T-helper 22 cell (primary cell): Measurements from ENCODE around the gene CHGA.

Experiments
- DNase-seq: peaks from one replicate; pipeline ENCODE4 v3.0.0-alpha.2; 2020; ENCODE audit warnings: low read depth

Gene CHGA

DNA sequence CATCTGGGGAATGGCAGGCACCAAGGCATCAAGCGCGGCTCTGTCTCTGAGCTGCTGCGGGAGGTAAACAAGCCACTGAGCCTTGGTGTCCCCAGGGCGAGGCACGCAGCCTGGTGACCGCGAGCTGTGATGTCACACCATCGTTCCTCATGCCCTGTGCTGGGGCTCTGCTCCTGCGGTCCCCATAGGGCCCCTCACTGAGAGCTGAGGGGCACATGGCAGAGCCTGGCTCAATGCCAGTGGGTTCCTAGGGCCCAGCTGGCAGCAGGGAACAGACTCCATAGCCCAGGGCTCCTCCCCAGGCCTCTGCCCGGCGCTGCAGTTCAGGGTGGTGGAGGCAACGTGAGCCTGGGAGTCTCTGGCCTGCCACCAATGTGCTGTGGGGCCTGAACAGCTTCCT, 22.6 kb downstream of the CHGA start:
- no peak for DNase-seq

DNA sequence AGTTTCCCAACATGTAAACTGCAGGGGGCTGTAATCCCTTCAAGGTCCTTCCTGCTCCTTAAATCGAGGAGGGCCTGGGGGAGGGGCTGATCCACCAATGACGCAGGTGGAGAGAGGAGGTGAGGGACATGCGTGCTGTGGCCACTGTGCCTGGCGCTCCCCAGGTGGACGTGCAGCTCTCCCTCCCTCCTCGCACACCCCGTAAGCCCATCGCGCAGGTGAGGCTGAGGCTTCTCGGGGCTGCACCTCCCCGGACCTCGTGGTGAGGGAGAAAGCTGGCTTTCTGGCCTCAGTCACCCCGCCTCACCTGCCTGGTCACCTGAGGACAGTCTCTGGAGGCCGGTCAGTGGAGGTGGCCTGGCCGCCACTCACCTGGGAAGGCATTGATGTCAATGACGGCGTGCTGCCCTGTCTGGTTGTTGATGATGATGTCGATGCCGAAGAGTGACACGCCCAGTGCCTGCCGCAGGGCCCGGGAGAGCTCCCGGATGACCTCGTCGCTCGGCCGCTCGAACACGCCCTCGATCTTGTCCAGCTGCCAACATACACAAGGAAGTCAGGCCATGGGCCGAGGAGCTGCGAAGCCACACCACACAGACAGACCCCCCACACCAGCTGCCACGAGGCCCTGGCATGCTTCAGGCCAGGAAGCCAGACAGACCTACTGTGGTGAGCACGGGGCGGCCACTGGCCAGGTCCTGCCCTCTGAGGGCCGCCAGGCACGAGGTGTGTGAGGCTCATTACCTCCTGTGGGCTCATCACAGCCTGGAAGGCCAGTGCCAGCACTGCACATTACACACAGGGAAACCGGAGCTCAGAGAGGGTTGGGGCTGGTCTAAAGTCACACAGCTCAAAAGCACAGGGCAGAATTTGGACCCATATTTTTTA, 23.3 kb downstream of the CHGA start:
- no peak for DNase-seq

DNA sequence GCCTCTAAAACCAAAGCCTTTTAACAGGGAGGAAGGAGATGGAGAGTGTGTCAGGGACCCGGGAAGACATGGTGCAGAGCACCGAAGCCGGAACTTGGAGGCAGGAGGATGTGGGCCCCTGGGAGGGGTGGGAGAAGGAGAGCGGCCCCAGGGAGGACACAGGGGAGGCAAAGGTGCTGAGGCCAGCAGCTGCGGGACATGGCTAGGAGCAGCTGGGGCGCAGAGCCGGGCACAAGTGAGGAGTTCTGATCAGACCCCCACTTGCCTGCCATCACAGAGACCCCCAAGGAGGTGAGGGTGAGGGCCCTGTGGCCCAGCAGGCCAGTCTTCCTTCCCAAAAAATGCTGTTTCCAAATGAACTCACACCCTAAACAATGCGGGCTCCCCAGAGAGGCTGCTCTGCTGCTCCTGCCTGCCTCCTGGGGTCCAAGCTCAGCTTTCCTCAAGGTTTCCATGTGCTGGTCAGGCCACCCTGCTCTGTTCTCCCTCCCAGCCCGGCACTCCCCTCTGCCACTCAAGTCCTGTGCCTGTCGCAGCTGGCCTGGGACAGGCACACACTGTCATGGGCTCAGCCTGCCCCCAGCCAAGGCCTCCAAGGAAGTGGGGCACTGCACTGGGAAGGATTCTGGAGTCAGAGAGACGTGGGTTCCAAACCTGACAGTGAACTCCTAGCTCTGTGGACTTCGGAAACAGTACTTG, 24.0 kb downstream of the CHGA start:
- no peak for DNase-seq

DNA sequence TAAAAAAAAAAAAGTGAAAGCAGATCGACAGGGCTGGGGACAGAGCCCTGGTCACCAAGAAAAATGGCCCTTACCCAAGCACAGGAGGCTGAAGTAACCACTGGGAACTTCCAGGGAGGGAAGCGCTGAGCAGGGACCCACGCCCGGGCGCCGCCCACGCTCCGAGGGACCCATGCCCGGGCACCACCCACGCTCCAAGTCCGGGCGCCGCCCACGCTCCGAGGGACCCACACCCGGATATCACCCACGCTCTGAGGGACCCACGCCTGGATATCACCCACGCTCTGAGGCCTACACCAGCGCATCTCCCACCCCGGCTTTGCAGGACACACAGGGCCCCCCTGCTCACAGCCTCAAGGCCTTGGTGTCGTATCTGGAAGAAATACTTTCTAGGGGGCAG, 25.7 kb downstream of the CHGA start:
- DNase-seq: no peak

DNA sequence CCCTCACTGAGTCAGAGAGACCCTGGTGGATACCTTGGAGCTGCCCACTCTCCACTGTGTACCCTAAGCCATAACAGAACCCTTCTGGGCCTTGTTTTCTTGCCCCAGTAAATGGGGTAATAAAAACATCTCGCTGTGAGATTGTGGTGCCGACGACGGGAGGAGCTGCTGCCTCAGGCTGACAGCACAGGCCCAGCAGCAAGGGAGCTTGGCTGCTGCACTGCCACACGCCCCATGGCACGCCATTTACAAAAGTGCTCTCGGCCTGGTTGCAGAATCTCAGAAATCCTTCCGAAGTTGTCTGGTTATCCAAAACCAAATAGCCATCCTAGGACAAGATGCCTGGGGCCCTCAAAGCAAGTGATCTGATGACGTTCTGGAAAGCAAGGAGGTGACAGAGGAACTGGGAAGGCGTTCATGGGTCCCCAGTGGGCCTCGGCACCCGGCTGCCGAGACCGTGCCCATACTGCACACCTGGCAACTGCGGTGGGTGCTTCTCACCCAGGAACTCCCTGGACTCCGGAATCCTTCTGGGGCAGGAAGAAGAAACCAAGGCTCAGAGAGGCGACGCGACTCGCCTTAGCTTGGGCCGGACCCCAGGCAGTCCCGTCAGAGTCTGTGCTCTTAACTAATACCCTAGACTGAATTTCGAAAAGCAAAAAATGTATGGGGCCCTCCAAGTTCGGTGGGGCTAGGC, 26.7 kb downstream of the CHGA start:
- no peak for DNase-seq

DNA sequence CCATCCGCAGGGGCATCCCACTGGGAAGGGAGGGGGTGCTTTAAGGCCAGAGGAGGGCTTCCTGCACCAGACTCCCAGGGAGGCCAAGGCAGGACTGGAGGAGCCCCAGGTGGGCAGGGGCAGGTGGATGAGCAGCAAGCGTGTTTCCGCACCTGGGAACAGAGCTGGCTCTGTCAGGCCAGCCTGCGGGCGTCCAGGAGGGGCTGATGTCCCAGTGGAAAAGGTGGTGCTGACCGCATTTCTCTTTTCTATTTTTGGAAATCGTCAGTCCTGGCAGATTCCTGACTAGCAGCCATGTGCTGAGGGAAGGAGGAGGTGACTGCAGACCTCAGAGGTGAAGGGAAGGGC, 27.2 kb downstream of the CHGA start:
- DNase-seq: no peak

DNA sequence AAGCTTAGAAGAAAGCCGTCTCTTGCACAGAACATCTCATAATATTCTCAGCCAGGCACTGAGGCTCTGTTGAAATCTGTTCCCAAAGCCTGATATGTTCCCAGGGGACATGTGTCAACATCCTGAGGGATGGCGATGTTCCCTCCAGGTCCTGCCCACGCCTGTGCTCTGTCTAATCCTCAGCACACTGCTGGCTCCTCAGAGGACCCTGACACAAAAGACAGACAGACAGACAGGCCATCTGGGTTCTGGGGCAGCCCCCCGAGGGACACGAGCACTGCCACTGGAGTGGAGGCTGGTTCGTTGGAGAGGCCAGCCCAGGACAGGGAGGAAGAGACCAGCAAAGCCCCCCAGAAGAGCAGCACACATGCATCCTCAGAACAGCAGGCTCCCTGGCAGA, 27.8 kb downstream of the CHGA start:
- DNase-seq: no peak

DNA sequence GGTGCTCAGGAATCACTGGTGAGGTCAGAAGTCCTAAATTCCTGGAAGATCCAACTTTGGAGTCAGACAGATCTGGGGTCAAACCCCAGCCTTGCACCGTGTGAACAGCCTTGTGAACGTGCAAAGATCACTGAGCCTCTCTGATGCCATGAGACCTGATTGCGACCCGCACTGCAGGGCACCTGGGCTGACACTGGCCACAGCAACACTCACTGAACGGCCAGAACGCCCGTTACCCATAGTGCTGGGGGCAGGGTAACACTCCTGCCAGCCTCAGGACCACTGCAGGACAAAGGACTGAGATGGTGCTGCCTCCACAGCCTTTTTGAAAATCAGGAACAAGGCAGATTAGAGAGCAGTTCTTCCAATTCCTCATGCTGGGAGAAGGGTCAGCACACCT, 28.3 kb downstream of the CHGA start:
- no peak for DNase-seq

DNA sequence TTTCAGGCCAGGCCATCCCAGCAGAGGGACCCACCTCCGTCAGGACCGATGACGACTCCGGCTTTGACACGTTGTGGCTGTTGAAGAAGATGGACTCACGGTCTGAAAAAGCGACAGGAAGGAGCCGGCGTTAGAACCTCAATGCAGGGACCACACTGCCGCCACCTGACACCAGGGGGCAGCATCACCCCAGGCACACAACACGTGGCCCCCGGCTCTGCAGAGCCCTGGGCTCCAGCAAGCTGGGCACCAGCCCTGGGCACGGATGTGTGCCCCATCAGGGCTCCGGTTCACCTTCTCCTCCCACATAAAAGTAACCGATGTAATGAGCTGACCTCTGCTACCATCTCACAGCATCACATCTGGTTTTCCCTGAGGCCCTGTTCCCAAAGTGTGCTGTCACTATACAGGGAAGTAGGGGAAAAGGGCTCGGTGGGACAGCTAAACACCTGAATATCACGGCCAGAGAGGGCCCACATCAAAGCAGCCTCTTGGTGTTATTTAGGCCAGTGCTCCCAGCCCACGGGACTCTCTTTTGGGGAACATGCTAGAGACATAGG, 29.0 kb downstream of the CHGA start:
- DNase-seq: peak; percentile 32

DNA sequence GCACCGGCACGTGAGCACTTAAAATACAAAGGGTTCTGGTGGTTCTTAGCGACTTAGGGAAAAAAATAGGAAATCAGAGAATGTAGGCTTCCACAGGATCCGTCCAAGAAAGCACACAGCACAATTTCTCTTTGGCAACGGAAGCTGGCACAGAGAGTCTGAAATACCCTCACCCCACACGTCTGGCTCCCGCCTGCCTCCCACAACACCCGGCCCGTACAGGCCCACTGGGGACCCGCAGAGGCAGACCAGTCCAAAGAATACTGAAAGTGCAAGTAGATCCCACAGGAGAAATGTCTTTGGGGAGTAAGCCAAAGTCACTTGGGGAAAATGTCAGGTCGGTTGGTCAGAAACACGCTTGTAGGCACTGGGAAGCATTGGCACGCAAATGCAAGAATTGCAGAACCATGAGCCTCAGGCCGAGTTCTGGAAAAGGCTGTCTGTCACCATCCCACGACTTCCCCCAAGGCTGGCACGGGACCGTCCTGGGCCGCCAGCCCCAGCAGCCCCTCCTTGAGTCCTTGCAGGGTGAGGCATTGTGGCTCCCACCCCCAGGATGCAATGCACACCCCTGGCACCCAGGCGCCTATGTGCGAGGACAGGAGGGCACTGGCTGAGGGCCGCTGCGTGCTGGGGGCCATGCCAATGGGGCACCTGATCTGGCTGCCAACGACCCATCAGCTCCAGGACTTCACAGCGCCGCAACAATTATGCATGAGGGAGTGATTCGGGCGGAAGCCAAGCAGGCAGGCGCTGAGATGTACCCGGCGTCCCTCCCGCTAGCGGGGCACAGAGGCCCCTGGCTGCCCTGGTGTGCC, 29.7 kb downstream of the CHGA start:
- DNase-seq: no peak

DNA sequence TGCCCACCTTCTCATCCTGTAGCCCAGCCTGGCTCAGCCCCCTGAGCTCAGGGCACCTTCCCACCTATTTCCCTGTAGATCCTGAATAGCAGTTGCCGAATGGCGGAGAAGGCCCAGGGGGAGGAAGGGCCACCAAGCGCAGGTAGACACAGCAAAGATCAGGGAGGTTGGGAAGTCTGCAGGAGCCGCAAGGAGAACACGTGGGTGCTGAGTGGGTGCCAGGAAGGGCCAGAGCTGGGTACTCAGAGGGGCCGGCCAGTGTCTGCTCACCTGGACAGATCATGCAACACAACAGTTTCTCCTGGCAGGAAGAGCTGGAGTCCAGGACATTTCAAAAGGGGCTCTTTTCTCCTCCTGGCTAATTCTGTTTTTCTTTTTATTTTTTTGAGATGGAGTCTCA, 30.6 kb downstream of the CHGA start:
- DNase-seq: no peak

DNA sequence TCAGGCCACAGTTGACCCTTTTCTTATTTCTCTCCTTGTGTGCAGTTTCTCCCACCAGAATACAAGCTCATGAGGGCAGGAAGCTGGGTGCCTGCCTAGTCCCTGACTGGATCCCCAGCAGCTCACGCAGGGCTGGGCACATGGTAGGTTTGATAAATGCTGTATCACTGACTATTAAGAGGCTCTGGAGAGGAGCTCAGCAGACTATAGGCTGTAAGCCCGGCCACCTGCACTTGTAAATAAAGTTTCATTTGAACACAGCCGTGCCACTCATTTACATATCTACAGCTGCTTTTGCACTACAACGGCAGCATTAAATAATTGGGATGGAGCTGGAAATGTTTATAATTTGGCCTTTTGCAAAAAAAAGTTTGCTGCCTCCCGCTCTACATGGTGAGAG, 32.0 kb downstream of the CHGA start:
- DNase-seq: no peak

DNA sequence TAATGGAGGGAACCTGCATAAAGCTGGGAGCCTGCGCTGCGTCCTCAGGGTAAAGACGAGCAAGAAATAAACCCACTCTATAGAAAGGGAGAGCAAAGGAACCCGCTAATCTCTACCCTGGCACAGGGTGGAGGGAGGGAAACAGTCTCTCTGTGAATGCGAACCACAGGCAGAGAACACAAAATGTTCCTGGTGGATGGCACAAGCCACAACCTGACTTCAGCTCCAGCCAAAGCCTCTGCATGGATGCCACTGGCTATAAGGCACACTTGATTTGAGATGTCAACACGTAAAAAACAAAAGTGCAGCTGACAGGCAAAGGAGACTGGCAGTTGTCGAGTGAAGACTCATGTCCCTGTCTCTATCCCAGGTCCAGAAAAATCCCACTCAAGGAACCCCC, 32.4 kb downstream of the CHGA start:
- DNase-seq: no peak

DNA sequence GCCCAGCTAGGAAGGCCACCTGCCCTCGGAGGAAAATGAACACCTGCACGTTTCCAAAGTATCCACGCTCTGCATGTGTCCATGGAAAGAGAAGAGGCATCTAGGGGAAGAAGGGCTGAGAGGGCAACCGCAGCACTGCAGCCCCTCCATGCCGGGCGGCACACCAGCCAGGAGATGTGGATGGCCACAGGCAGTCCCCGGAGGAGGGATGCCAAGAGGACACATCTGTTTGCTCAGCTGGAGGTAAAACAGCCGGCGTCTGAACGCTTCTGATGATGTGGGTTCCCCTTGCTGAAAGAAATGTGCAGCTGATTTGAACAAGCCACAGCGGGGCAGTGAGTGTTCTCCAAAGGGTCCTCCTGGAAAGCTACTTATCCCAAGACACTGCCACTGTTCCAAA, 34.0 kb downstream of the CHGA start:
- DNase-seq: no peak

DNA sequence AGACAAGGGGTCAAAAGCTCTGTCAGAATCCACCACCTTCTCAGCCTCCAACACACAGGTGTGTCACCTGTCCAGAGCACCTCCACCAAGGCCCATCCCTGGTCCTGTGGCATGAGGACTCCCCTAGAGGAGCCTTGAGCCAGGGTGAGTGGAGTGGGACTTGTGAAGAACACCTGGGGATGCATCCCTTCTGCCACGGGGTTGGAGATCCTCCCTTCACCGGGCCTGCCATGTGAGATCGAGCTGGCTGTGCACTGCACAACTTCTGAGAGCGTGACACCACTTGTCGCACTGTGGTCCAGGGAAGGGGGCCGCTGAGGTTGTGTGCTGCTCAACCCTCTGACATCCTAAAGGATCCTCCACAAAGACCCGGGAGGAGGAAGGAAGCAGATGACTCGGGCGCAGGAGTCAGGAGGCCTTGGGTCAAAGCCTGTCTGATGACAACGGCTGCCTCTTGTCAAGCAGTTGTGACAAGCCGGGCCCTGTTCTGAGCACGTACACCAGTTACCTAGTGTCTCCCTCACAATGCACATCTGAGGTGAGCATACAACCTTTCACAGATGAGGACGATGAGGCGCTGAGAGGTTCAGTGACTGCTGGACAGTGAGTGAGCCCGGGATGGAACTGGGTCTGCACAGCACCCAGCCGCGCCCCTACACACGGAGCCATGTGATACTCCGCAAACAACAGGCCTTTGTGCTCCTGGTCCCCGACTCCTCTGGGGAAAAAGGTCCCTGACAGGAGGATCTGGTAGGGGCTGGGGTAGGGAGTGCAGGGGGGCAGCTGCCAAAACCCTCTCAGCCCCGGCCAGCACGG, 35.6 kb downstream of the CHGA start:
- DNase-seq: no peak

DNA sequence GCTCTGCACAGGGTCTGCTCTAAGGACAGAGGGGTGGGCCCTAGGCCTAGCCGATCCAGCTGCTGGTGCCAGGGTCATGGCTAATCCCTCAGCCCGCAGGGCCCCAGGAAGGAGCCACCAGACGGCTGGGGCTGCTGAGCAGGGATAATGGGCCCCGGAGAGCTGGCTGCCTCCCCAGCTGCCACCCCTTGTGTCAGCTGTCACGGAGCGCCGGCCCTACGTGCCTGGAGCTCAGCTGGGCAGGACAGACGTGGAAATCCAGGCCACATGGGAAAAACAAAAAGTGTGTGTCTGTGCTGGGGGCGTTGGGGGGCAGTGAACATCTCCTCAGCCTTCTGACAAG, 36.2 kb downstream of the CHGA start:
- no peak for DNase-seq

DNA sequence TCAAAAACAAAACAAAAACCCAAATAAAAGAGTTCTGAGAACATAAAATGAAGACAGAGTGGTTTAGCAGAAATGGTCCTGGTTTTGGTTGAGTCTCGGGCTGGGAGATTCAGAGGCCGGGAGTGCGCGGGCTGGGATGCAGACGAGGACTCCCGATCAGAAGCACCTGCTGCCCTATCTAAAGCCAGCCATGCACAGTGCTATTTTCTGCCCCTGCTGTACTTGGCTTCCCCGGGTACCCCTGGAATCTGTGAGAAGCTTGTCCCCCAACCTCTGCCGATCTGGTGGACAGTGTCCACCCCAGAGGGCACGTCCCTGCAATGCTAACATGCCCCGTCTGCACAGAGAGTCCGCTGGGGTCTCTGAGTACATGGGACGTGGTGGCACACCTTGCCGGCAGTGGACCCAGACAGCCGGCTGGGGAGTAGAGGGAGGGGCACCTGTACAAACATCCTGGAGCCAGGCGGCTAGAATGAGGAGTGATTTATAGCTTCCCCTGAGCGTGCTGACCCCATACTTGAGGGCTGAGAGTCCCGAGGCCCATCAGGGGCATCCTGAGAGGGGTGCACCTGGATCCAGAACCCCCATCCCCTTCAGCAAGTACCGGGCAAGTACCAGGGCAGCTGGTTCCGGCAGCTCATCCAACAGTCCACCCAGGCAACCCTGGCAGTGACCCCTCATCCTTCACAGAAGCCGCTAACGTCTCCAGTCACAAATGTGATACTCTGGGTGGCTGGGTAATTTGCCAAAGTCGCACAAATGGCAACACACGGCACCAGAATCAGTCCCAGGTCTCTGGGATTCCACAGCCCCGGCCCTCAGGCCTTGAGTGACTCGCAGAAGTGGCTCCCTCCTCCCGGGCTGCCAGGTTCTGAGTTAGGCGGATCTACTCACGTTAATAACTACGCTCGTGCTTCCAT, 37.1 kb downstream of the CHGA start:
- no peak for DNase-seq

DNA sequence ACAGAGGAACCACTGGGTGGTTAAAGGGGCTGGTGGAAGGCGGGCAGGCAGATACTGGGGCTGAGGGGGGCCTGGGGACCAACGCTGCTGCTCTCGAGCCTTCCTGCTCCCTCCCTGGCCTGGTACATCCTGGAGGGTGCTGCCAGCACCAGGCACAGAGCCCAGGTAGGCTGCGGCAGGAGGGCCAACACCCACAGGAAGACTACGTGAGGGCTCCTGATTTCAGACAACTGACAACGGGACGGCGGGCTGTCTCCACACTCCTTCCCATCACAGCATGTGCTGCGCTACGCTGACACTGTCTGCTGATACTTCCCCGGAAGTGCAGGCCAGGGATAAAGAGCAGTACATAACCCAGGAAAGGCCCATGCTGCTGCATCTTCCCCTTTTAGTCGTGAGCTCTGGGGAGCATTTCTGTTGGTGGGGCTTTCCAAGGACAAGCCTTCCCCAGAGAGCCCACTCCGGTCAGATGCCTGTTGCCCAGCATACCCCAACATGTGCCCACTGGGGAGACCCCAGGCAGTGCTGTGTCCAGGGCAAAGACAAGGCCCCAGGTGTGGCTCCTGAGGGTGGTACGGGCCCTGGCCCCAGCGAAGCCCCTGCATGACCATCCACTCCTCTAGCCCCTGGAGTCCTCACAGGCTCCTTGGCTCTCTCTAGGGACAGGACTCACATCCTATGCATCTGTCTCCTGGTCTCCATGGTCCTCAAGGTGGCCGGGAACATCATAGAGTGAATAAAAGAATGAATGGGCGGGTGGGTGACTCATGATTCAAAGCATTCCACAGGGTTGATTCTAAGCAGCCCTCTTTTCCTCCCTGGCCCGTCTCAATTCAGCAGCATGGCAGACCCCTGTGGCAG, 38.0 kb downstream of the CHGA start:
- DNase-seq: no peak

DNA sequence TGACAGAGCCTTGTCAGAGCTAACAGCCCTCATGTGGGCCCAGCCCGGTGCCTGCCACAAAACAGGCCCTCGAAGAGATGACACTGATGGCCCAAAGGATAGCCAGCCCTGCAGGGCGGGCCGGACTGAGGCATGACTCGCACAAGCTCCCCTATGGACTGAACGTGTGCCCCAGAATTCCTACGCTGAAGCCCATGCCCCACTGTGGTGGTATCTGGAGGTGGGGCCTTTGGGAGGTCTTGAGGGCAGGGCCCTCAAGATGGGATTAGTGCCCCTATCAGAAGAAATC, 38.6 kb downstream of the CHGA start:
- no peak for DNase-seq
